ENCODE measurements around the gene TVP23A.

TVP23A gene

GRCh38 chr16:10828851-10829366 is 10.3 kb upstream of the TVP23A start:
- H3K9me3 Mint-ChIP-seq, result no peaks in the 10 kb centered on the region
- H3K36me3 Mint-ChIP-seq (ENCODE audit: low read depth), result no peaks in the 10 kb centered on the region
- peaks cover 2% of the 10 kb centered on the region for H3K27me3 Mint-ChIP-seq (ENCODE audit: low read depth)
- peak overlapping the region; percentile 58 to 100 (median 96) for H3K27ac Mint-ChIP-seq
- no peak for TF ChIP-seq CTCF (IDR thresholded peaks at IDR 0.05; ENCODE audit: unreplicated experiment in 3 of 3)
- peaks cover 35% of the 10 kb centered on the region for H3K4me1 Mint-ChIP-seq
- peak overlapping the region in 2 of 3 experiments; percentile 64 to 69 for H3K4me3 Mint-ChIP-seq

GRCh38 chr16:10827691-10828341 is 9.2 kb upstream of the TVP23A start:
- Mint-ChIP-seq H3K27me3 (ENCODE audit: low read depth) (no peaks in the 10 kb centered on the region), H3K9me3 (no peaks in the 10 kb centered on the region), H3K27ac (peak overlapping the region; percentile 58 to 100 (median 96)), H3K4me3 (peak overlapping the region in 2 of 3 experiments; percentile 1 to 69), H3K4me1 (peaks cover 35% of the 10 kb centered on the region), H3K36me3 (ENCODE audit: low read depth) (no peaks in the 10 kb centered on the region)
- no peak for TF ChIP-seq CTCF (IDR thresholded peaks at IDR 0.05; ENCODE audit: unreplicated experiment in 3 of 3)

GRCh38 chr16:10824111-10824893 is 5.7 kb upstream of the TVP23A start:
- H3K27me3 Mint-ChIP-seq (ENCODE audit: low read depth), result no peaks in the 10 kb centered on the region
- H3K36me3 Mint-ChIP-seq (ENCODE audit: low read depth), result no peaks in the 10 kb centered on the region
- H3K4me1 Mint-ChIP-seq, result peaks cover 35% of the 10 kb centered on the region
- no peak overlapping the region for H3K4me3 Mint-ChIP-seq
- H3K9me3 Mint-ChIP-seq, result no peaks in the 10 kb centered on the region
- H3K27ac Mint-ChIP-seq, result peak overlapping the region in 2 of 3 experiments; percentile 70 to 81
- TF ChIP-seq CTCF (IDR thresholded peaks at IDR 0.05; ENCODE audit: unreplicated experiment in 3 of 3), result no peak

GRCh38 chr16:10822702-10823101 is 4.1 kb upstream of the TVP23A start:
- H3K9me3 Mint-ChIP-seq, result no peaks in the 10 kb centered on the region
- H3K36me3 Mint-ChIP-seq (ENCODE audit: low read depth), result no peaks in the 10 kb centered on the region
- H3K4me1 Mint-ChIP-seq, result peaks cover 22% of the 10 kb centered on the region
- H3K27ac Mint-ChIP-seq, result peak overlapping the region in 2 of 3 experiments; percentile 27 to 44
- no peak overlapping the region for H3K4me3 Mint-ChIP-seq
- H3K27me3 Mint-ChIP-seq (ENCODE audit: low read depth), result no peaks in the 10 kb centered on the region
- TF ChIP-seq CTCF (IDR thresholded peaks at IDR 0.05; ENCODE audit: unreplicated experiment in 3 of 3), result no peak

- no peak for TF ChIP-seq CTCF (IDR thresholded peaks at IDR 0.05; ENCODE audit: unreplicated experiment in 3 of 3)
- H3K27ac Mint-ChIP-seq, result peak overlapping the region in 2 of 3 experiments; percentile 66 to 67
- H3K36me3 Mint-ChIP-seq (ENCODE audit: low read depth), result no peaks in the 10 kb centered on the region
- no peaks in the 10 kb centered on the region for H3K27me3 Mint-ChIP-seq (ENCODE audit: low read depth)
- H3K4me1 Mint-ChIP-seq, result peaks cover 19% of the 10 kb centered on the region
- peak overlapping the region; percentile 42 to 66 (median 56) for H3K4me3 Mint-ChIP-seq
- no peaks in the 10 kb centered on the region for H3K9me3 Mint-ChIP-seq
Observed at GRCh38 chr16:10820546-10820945, 2.0 kb upstream of the TVP23A start.

Measured in nephron (organoid).